Vagina (tissue), 2 donors: ENCODE results near the gene CHL1. TPM values are rescaled to one million over a fixed set of nuclear protein-coding genes. Genes with fewer than 3 reads are reported as not detected.

Experiments used
- DNase-seq, 2 donors: peaks; one replicate each; pipeline ENCODE4 v3.0.0-alpha.2; 2017; ENCODE audit errors: extremely low spot score in 2 of 2
- H3K27ac ChIP-seq: fragments of 200-600 bp; sonication (generic); one replicate; pipeline ENCODE4 v1.5.1; 2019
- H3K27me3 ChIP-seq: fragments of 200-600 bp; sonication (generic); one replicate; pipeline ENCODE4 v1.5.1; 2019
- H3K36me3 ChIP-seq, 2 donors: fragments of 200-600 bp; sonication (generic); one replicate each; pipeline ENCODE4 v1.5.1; 2017 to 2019
- H3K4me1 ChIP-seq: fragments of 200-600 bp; sonication (generic); one replicate; pipeline ENCODE4 v1.5.1; 2019
- H3K4me3 ChIP-seq, 2 donors: fragments of 200-600 bp; sonication (generic); 1 replicate in 1 of 2; 2 replicates in 1 of 2; pipeline ENCODE4 v1.5.1; 2016 to 2019
- H3K9me3 ChIP-seq: fragments of 200-600 bp; sonication (generic); one replicate; pipeline ENCODE4 v1.5.1; 2019
- POLR2A ChIP-seq, 2 donors: fragments of 450-650 bp; IDR thresholded peaks; one replicate each; pipeline ENCODE4 v1.6.1; 2017; ENCODE audit warnings: antibody characterized with exemption in 2 of 2, mild to moderate bottlenecking in 2 of 2, moderate library complexity in 2 of 2
- POLR2AphosphoS5 ChIP-seq, 2 donors: sonication (generic); formaldehyde crosslinking; IDR thresholded peaks; one replicate each; pipeline ENCODE4 v1.9.0; 2017; ENCODE audit warnings: antibody characterized with exemption in 2 of 2, mild to moderate bottlenecking in 2 of 2, low read depth in 1 of 2; ENCODE audit not compliant: insufficient read depth in 1 of 2
- intact Hi-C: fragments of 100-400 bp; cut with DNase I; formaldehyde crosslinking; loops from one replicate; pipeline ENCODE4 v1.15.1; 2023
- total RNA-seq: library from RNA; depleted of rRNA; stranded (reverse); fragments of >200 nt; gene quantifications from one replicate; pipeline ENCODE4 v1.2.3, GENCODE V29; 2016
- TF ChIP-seq, protein P1 (sequence below), 3 experiments: fragments of 450-650 bp in 2 of 3; fragments of 200-600 bp in 1 of 3; sonication (generic) in 1 of 3; IDR thresholded peaks; one replicate each; pipeline ENCODE4 v1.5.1; 2017 to 2019; ENCODE audit warnings: antibody characterized with exemption in 3 of 3, mild to moderate bottlenecking in 2 of 3, moderate library complexity in 2 of 3

CHL1 gene
- total RNA-seq, 1 donor from 2014 or later, result 25.8 TPM

DNA sequence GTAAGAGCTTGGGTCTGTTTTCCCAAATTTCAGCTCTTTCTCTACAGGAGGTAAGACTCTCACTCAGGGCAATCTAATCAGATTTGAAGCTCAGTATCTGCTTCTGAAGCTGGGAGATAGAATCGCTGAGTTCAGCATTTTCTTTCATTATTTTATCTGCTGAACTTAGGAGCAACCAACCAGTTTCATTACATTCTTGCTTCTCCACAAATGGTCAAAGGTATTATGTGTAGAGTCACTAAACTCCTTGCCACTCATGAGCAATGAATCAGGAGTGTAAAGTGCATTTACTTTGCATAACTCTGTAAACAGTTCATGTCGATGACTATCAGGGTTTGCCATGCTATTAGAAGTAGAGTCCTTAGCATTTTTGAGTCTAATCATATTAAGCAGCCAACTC lies 249.4 kb downstream of the CHL1 start:
- H3K9me3 ChIP-seq, result no peaks in the 10 kb centered on the region
- no peaks in the 10 kb centered on the region for H3K36me3 ChIP-seq
- no peak overlapping the region for H3K4me3 ChIP-seq
- intact Hi-C loops, result no loop called here
- no peaks in the 10 kb centered on the region for H3K27me3 ChIP-seq
- H3K27ac ChIP-seq, result no peak overlapping the region
- no peak for DNase-seq
- TF ChIP-seq POLR2AphosphoS5 (IDR thresholded peaks at IDR 0.05; ENCODE audit: insufficient read depth in 1 of 2, low read depth in 1 of 2) (no peak), POLR2A (IDR thresholded peaks at IDR 0.05) (no peak)
- no peaks in the 10 kb centered on the region for H3K4me1 ChIP-seq

DNA sequence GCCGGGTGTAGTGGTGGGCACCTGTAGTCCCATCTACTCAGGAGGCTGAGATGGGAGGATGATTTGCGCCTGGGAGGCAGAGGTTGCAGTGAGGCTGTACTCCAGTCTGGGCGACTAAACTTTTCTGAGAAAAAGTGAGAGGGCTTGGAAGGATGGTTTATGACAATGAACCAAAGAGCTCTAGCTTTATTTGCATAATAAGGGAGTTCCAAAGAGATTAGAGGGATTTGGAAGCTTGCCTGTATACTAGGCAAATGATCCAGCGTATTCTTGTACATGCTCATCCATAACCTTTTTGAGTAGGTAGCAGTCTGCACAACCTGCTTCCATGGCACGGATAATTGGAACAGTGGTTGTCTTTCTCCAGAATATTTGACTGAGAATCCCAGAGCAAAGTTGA lies 251.1 kb downstream of the CHL1 start:
- H3K27ac ChIP-seq, result no peak overlapping the region
- H3K4me1 ChIP-seq, result no peaks in the 10 kb centered on the region
- intact Hi-C loops, result no loop called here
- DNase-seq, result no peak
- H3K9me3 ChIP-seq, result no peaks in the 10 kb centered on the region
- no peaks in the 10 kb centered on the region for H3K27me3 ChIP-seq
- H3K4me3 ChIP-seq, result no peak overlapping the region
- TF ChIP-seq POLR2A (IDR thresholded peaks at IDR 0.05), result no peak
- TF ChIP-seq, protein P1, sequence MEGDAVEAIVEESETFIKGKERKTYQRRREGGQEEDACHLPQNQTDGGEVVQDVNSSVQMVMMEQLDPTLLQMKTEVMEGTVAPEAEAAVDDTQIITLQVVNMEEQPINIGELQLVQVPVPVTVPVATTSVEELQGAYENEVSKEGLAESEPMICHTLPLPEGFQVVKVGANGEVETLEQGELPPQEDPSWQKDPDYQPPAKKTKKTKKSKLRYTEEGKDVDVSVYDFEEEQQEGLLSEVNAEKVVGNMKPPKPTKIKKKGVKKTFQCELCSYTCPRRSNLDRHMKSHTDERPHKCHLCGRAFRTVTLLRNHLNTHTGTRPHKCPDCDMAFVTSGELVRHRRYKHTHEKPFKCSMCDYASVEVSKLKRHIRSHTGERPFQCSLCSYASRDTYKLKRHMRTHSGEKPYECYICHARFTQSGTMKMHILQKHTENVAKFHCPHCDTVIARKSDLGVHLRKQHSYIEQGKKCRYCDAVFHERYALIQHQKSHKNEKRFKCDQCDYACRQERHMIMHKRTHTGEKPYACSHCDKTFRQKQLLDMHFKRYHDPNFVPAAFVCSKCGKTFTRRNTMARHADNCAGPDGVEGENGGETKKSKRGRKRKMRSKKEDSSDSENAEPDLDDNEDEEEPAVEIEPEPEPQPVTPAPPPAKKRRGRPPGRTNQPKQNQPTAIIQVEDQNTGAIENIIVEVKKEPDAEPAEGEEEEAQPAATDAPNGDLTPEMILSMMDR (IDR thresholded peaks at IDR 0.05), result no peak
- no peak for TF ChIP-seq POLR2AphosphoS5 (IDR thresholded peaks at IDR 0.05; ENCODE audit: insufficient read depth in 1 of 2, low read depth in 1 of 2)
- no peaks in the 10 kb centered on the region for H3K36me3 ChIP-seq

DNA sequence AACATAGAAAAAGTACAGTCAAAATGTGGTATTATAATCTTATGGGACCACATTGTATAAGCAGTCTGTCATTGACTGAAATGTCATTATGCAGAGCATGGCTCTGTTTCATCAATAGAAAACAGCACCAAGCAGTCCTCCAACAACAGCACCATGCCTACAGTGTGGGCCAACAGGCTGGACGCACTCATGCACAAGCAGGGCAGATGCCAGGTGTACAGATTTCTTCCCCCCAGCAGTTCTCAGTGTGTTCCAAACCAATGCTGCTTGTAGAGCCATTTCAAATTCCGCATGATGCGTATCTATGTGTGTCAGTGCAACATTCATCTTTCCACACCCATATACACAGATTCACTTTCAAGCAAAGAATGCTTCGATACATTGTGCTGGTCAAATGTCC lies 253.1 kb downstream of the CHL1 start:
- DNase-seq, result no peak
- Histone ChIP-seq H3K4me1 (no peaks in the 10 kb centered on the region), H3K36me3 (no peaks in the 10 kb centered on the region), H3K27me3 (no peaks in the 10 kb centered on the region), H3K27ac (no peak overlapping the region), H3K9me3 (no peaks in the 10 kb centered on the region), H3K4me3 (no peak overlapping the region)
- intact Hi-C loops, result no loop called here
- TF ChIP-seq, protein P1 (IDR thresholded peaks at IDR 0.05), result no peak
- TF ChIP-seq POLR2AphosphoS5 (IDR thresholded peaks at IDR 0.05; ENCODE audit: insufficient read depth in 1 of 2, low read depth in 1 of 2) (no peak), POLR2A (IDR thresholded peaks at IDR 0.05) (no peak)

DNA sequence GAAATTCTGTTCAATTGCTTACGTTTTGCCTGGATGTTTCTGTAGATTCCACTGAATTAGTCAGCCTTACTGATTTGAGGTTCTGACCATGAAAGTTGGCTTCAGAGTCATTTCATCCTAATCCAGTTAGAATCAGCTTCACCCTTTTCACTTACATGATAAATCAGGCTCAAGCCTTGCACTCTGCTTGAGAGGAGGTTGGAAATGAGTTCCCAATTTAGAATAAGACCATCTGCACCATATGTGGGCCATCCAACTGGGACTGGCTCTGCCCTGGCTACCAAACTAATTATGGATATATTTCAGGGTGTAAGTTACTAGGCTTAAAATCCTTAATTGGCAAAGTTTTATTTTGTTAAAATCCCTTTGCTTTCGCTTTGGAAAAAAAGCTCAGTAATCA lies 255.7 kb downstream of the CHL1 start:
- no peak overlapping the region for H3K27ac ChIP-seq
- H3K4me1 ChIP-seq, result no peaks in the 10 kb centered on the region
- no peaks in the 10 kb centered on the region for H3K27me3 ChIP-seq
- H3K9me3 ChIP-seq, result no peaks in the 10 kb centered on the region
- H3K4me3 ChIP-seq, result no peak overlapping the region
- TF ChIP-seq, protein P1 (IDR thresholded peaks at IDR 0.05), result no peak
- TF ChIP-seq POLR2AphosphoS5 (IDR thresholded peaks at IDR 0.05; ENCODE audit: insufficient read depth in 1 of 2, low read depth in 1 of 2) (no peak), POLR2A (IDR thresholded peaks at IDR 0.05) (no peak)
- DNase-seq, result no peak
- intact Hi-C loops, result no loop called here
- no peaks in the 10 kb centered on the region for H3K36me3 ChIP-seq

DNA sequence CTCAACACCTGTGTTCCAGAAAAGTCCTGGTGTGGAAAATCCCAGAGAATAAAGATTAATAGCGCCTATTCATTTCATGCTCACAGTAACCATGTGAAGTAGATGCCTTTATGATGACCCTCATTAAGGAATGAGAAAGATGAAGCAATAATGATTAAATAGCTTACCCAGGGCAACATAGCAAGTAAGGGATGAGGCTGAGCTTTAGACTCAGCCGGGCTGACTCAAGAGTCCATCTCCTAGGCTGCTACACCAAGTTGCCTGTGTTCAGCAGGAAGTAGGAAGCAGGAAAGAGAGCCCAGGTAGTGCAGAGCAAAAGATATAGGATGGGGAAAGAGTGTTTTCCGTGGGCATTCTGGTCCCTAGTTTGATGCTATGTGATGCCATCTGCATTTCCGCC lies 256.5 kb downstream of the CHL1 start:
- Histone ChIP-seq H3K4me1 (no peaks in the 10 kb centered on the region), H3K36me3 (no peaks in the 10 kb centered on the region), H3K27me3 (no peaks in the 10 kb centered on the region), H3K9me3 (no peaks in the 10 kb centered on the region), H3K4me3 (no peak overlapping the region), H3K27ac (no peak overlapping the region)
- TF ChIP-seq POLR2A (IDR thresholded peaks at IDR 0.05) (no peak), POLR2AphosphoS5 (IDR thresholded peaks at IDR 0.05; ENCODE audit: insufficient read depth in 1 of 2, low read depth in 1 of 2) (no peak)
- TF ChIP-seq, protein P1 (IDR thresholded peaks at IDR 0.05), result no peak
- intact Hi-C loops, result no loop called here
- DNase-seq, result no peak

DNA sequence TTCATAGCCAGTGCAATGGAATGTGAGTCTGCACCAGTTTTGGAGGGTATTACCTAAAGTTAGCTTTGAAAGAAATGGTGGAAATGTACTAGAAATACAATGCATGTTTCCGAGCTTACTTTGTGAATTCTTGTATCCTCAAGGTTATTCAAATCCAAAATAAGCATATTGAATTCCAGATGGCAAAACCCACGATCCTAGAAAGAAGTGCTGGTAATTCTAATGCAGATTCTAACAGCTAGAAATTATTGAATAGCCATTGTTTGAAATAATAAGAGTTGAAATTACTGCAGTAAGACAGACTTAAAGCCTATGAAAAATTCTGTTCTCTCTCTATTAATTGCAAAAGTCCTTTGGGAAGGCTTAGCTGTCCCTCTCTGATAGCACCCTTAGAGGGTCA lies 258.4 kb downstream of the CHL1 start:
- no peak for TF ChIP-seq POLR2AphosphoS5 (IDR thresholded peaks at IDR 0.05; ENCODE audit: insufficient read depth in 1 of 2, low read depth in 1 of 2)
- TF ChIP-seq, protein P1 (IDR thresholded peaks at IDR 0.05), result no peak
- TF ChIP-seq POLR2A (IDR thresholded peaks at IDR 0.05), result no peak
- DNase-seq, result no peak

More for the DNA sequence above, 258.4 kb downstream of the CHL1 start:
- no peak overlapping the region for H3K4me3 ChIP-seq
- H3K27me3 ChIP-seq, result no peaks in the 10 kb centered on the region
- H3K9me3 ChIP-seq, result no peaks in the 10 kb centered on the region
- no peak overlapping the region for H3K27ac ChIP-seq
- intact Hi-C loops, result no loop called here
- H3K36me3 ChIP-seq, result no peaks in the 10 kb centered on the region
- no peaks in the 10 kb centered on the region for H3K4me1 ChIP-seq
